Epidermal melanocyte (primary cell): ENCODE results near the gene RRP8.

Source experiments
- DNase-seq: peaks from one replicate; pipeline ENCODE4 v3.0.0; 2011; ENCODE audit warnings: low spot score; ENCODE audit not compliant: insufficient read length

Gene RRP8

DNA sequence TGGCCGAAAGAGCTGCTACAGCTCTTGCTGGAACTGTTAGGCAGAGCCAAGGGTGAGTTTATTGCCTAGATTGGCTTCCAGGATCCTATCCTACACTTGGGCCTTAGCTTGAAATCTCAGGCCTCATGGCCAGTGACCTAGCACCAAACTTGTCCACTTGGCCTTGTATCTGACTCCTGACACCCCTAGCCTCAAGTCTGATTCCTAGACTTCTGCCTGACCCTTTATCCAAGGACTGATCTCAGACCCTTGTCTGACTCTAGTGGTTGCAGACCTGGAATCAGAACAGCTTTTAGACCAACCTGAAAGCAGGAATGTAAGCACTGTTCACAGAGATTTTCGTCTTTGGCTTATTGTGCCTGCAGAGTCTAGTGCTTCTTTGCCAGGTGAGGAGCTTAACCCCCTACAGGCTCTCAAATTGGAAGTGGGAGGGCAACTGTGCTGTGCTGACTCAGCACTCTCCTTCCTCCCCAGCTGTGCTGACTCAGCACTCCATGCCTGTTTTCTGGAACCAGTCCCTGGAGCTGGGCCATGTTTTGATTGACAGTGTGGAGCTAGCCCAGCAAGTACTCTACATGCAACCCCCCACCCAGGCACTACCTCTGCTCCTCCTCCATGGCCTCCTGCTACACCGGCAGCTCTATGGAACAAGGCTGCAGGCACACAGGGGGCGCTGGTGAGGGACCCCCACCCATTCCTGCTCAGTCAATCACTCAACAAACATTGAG lies 35.1 kb downstream of the RRP8 start:
- no peak for DNase-seq

DNA sequence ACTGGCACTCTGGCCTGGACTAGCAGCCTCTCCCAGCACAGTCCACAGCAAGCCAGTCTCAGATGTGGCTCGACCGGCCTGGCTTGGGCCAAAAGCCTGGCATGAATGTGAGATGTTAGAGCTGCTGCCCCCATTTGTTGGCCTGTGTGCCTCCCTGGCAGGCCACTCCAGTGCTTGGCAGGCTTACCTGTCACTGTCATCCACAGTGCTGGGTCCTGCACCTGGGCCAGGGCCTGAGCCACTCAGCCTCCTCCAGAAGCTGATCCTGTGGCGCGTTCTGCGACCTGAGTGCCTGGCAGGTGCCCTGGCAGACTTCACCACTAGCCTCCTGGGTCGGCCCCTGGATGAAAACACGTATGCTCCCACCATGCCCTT lies 36.1 kb downstream of the RRP8 start:
- DNase-seq, result no peak

DNA sequence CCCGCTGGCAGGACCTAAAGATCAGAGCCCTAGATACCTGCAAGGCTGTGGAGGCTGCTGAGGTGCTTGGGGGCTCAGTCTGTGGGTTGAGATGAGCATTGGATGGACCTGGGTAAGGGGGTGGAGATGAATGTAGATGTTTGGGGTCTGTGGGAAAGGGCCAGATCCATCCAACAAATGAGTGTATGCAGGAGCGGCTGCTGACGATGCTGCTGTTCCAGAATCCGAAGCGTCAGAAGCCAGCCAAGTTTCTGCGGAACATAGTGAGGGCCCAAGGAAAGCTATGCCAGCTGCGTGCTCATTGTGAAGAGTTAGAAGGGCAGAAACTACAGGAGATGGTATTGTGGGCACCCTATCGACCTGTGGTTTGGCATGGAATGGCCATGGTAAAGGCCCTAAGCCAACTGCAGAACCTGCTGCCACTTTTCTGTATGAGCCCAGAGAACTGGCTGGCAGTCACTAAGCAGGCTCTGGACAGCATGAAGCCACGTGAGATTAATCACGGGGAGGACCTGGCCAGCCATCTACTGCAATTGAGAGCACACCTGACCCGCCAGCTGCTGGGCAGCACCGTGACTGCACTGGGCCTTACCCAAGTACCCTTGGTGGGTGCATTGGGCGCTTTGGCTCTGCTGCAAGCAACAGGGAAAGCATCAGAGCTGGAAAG lies 36.6 kb downstream of the RRP8 start:
- no peak for DNase-seq

DNA sequence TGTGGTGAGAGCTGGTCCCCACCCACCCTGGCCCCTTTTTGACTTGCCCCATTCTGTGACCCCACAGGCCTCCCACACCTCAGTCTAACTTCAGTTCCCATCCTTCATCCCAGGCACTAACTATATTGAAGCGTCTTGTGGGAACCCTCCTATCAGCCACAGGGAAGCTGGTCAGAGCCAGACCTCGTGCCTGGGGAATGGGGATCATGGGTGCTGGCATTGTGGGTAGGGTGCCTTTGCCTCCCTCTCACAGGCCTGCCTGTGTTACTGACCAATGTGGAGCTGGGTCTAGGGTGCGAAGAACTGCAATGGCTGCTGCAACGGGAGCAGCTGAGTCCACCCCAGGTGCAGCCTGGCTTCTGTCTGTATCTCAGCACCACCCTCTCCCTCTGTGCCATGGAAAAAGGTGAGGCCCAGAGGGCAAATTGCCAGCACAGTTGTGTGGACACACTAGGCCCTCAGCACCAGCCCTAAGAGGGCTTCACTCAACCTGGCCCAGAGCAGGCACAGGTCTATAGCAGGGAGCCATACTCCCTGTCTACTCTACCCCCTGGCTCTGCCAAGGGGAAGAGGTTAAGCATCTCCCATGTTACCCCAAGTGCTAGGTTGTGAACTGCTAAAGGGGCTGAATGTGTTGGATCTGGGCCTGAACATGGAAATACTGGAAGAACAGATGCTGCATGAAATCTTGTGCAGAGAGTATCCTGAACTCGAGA lies 37.3 kb downstream of the RRP8 start:
- DNase-seq, result no peak

GRCh38 chr11:6565325-6565724 lies 38.1 kb downstream of the RRP8 start:
- no peak for DNase-seq

DNA sequence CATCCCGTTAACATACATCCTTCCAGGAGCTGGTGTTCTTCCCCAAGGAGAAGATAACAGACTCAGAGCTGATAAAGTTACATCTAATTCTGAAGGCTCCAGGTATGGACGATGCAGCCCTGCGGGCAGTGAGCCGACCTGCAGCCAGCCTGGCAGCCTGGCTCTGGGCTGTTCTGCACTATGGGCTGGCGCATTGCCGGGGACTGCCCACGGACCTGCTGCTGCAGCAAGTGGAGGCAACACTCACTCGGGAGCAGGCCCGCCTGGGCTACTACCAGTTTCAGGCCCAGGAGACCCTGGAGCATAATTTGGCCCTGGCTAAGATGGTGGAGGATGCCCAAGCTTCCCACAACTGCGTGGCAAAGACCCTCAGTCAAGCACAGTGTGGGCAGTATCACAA lies 39.7 kb downstream of the RRP8 start:
- no peak for DNase-seq

DNA sequence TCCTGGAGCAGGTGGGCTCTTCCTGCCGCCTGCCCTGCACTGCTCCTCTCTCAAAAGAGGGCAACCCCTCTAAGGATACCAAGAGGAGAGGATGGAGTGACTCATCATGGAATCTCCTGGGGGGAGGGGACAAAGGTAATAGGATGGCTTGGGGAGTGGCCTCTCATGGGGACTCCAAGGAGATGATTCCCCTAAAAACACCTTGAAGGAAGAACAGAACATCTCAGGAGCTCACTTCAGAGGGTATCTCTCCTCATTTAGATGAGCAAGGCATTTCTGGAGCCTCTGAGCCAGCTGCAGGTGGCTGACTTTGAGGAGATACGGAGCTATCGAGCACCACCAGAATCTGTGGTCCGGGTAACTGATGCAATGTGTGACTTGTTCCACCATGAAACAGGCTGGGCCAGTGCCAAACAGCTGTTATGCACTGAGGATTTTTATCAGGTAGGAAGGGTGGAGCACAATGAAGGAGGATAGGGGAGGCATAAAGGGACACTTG lies 40.2 kb downstream of the RRP8 start:
- no peak for DNase-seq

GRCh38 chr11:6561288-6561687 lies 42.1 kb downstream of the RRP8 start:
- no peak for DNase-seq

GRCh38 chr11:6559369-6559768 lies 44.0 kb downstream of the RRP8 start:
- DNase-seq, result no peak

- no peak for DNase-seq
Measured at GRCh38 chr11:6557761-6558674, 45.4 kb downstream of the RRP8 start.

DNA sequence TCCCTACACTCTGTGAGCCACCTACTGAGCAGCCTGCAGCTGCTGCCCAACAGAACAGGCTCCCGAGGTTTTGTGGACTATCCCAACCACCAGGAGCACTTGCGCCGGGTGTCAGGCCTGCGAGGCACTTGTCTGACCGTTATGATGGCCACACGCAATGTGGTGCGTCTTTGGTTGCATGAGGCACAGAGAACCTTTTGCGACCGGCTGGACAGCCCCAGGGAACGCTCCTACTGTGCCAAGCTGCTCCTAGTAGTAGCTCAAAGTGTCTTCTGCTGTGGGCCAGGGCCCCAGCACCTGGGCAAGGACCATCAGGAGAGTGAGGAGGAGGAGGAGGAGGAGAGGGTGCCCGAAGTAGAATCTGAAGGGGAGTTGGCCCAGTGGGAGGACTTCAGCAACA lies 46.4 kb downstream of the RRP8 start:
- no peak for DNase-seq

- no peak for DNase-seq
Measured at GRCh38 chr11:6556139-6556949, 47.1 kb downstream of the RRP8 start.

GRCh38 chr11:6554828-6555706 lies 48.3 kb downstream of the RRP8 start:
- no peak for DNase-seq

GRCh38 chr11:6553634-6554033 lies 49.8 kb downstream of the RRP8 start:
- DNase-seq, result no peak

- DNase-seq, result no peak
Measured at GRCh38 chr11:6548641-6549040, 54.8 kb downstream of the RRP8 start.

- DNase-seq, result no peak
Measured at GRCh38 chr11:6548121-6548520, 55.3 kb downstream of the RRP8 start.

- no peak for DNase-seq
Measured at GRCh38 chr11:6547177-6547576, 56.2 kb downstream of the RRP8 start.

GRCh38 chr11:6546735-6547134 lies 56.7 kb downstream of the RRP8 start:
- DNase-seq, result no peak

GRCh38 chr11:6545917-6546605 lies 57.4 kb downstream of the RRP8 start:
- DNase-seq, result no peak
